ENCODE data around the gene KRT75.

GRCh38 chr12:52434760-52435530 lies 774 bp upstream of the KRT75 start:
- TF ChIP-seq POLR2A (IDR thresholded peaks at IDR 0.05; ENCODE audit: low read length) (no peak), GATA1 (IDR thresholded peaks at IDR 0.05; ENCODE audit: low read depth, low read length) (no peak)

All from erythroblast (primary cell).